ENCODE data around the gene STKLD1. TPM values are rescaled to one million over a fixed set of nuclear protein-coding genes. Genes with fewer than 3 reads are reported as not detected.
"Not testable (repeated sequence)": the region's sequence is repeated elsewhere in the genome, so short reads cannot be mapped to it uniquely, and the experiment has no call there.

The STKLD1 gene
- polyA plus RNA-seq = under 1 TPM in 2 of 3 donors, not detected in 1; 0.55 to 0.96 TPM

DNA sequence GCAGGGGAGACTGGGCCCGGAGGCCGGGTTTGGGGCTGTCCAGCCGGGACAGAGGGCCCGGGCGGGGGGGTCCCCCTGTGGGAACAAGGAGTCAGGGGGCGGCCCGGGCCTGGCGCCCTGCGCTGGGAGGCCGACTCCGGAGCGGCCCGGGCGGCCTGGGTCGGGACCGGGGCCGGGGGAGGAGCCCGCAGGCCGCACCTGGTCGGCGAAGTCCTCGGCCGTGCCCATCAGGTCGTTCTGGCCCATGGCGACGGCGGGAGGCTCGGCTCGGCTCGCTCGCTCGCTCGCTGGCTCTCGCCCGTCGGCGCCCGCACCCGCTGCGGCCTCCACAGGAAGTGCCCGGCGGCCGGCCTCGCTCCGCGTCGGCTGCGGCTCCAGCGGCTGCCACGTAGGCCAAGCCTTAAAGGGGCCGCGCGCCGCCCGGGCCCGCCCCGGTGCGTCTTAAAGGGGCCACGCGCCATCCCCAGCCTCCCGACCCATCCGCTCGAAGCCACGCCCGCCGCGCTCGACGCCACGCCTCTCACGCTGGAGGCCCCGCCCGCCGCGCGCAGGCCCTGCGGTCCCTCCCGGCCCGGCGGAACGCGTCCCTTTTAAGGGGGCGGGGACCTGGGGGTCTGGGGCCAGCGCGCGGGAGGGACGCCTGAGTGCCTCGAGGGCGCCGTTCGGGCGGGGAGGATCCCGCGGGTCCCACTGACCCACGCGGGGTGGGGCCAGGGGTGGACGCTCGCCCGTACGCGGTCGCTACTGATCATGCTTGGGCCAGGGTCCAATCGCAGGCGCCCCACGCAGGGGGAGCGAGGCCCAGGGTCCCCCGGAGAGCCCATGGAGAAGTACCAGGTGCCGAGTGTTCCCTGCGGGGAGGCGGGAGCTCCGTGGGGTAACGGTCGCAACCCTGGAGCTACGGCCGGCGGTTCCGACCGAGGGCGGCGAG is at the start of gene STKLD1, which contains the start of gene SURF4:
STKLD1 (plus strand) TSS at position 643 of the 931 bp plus-strand sequence; CDS start at position 751, 108 bp downstream.
SURF4 (minus strand) TSS at position 337 of the 931 bp plus-strand sequence; CDS start at position 246, 91 bp downstream.
- peaks cover 40 to 42% of the 10 kb centered on the region in 2 donors for H3K4me1 Mint-ChIP-seq
- H3K4me3 Mint-ChIP-seq = peak within 1 kb of the TSS; percentile 84 to 96 (median 95)
- no peaks in the 10 kb centered on the region for H3K9me3 Mint-ChIP-seq
- no peaks in the 10 kb centered on the region for H3K36me3 Mint-ChIP-seq
- peaks cover 0 to 16% (median 7%) of the 10 kb centered on the region in 3 donors for H3K27me3 Mint-ChIP-seq (ENCODE audit: low read depth in 3 of 3)
- peak within 1 kb of the TSS; percentile 88 to 99 (median 97) for H3K27ac Mint-ChIP-seq
- peak; percentile 96 for DNase-seq

DNA sequence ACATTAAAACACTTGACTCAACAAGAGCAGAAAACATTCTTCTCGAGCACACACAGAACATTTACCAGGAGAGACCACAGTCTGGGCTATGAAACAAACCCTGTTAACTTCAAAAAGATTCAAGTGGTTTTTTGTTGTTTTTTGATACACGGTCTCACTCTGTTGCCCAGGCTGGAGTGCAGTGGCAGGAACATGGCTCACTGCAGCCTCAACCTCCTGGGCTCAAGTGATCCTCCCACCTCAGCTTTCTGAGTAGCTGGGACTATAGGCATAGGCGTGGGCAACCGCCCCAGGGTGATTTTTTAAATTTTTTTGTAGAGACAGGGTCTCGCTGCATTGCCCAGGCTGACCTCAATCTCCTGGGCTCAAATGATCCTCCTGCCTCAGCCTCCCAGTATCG is 49.1 kb upstream of the STKLD1 start:
- peaks cover 6 to 10% (median 8%) of the 10 kb centered on the region in 3 donors for H3K36me3 Mint-ChIP-seq
- peaks cover 0 to 21% of the 10 kb centered on the region in 2 donors for H3K4me1 Mint-ChIP-seq
- H3K27me3 Mint-ChIP-seq (ENCODE audit: low read depth in 3 of 3); H3K4me3 Mint-ChIP-seq; DNase-seq; H3K27ac Mint-ChIP-seq; H3K9me3 Mint-ChIP-seq: not testable (repeated sequence)

GRCh38 chr9:133327834-133328484 is 48.2 kb upstream of the STKLD1 start:
- Mint-ChIP-seq H3K4me1 (peaks cover 0 to 21% of the 10 kb centered on the region in 2 donors), H3K4me3 (no peak overlapping the region), H3K27me3 (ENCODE audit: low read depth in 3 of 3) (peaks cover 0 to 2% (median 0%) of the 10 kb centered on the region in 3 donors), H3K36me3 (peaks cover 6 to 16% (median 8%) of the 10 kb centered on the region in 3 donors), H3K27ac (no peak overlapping the region), H3K9me3 (no peaks in the 10 kb centered on the region)
- DNase-seq = no peak

DNA sequence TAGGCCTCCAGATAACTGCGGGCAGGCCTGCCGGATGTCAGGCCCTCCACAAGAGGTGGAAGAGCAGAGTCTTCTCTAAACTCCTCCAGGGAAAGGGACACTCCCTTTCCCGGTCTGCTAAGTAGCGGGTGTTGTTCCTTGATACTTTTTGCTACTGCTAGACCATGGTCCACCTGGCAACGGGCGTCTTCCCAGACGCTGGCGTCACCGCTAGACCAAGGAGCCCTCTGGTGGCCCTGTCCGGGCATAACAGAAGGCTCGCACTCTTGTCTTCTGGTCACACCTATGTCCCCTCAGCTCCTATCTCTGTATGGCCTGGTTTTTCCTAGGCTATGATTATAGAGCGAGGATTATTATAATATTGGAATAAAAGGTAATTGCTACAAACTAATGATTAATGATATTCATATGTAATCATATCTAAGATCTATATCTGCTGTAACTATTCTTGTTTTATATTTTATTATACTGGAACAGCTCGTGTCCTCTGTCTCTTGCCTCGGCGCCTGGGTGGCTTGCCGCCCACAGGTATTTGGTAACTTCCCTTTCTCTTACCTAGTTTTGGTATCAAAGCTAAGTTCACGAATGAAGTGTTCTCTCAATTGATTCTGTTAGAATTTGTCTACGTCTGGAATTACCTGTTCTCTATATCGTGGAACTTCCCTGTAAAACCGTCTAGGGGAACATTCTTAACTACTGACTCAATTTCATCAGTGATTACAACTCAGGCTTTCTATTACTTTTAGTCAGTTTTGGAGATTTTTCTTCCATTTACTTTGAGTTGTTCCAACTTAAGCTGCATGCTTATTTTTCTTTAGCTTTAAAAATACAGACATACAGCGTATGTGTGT is 46.6 kb upstream of the STKLD1 start:
- peaks cover 6 to 29% of the 10 kb centered on the region in 2 donors for H3K4me1 Mint-ChIP-seq
- not testable (repeated sequence) for DNase-seq; H3K4me3 Mint-ChIP-seq; H3K9me3 Mint-ChIP-seq; H3K27me3 Mint-ChIP-seq (ENCODE audit: low read depth in 3 of 3)
- peaks cover 6 to 28% (median 8%) of the 10 kb centered on the region in 3 donors for H3K36me3 Mint-ChIP-seq
- peak overlapping the region in 2 of 6 donors; percentile 59 to 63 for H3K27ac Mint-ChIP-seq

DNA sequence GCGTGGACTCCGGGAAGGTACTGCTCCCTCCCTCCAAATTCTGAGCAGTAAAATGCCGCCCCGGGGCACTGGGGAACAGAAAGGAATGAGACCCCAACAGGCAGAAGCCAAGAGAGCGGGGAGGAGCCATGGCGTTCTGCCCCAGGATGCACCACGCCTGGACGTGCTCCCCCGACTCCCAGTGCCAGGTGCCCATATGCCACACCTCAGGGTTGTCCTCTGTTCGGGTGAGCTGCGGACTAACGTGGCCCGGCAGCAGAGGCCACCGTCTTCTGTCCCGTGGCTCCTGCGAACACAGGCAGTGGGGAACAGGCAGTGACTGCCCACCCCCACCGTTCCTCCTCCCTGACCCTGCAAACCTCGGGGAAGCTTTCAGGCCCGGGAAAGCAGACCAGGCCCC is 44.9 kb upstream of the STKLD1 start:
- Mint-ChIP-seq H3K4me1 (peaks cover 22 to 46% of the 10 kb centered on the region in 2 donors), H3K27ac (no peak overlapping the region), H3K36me3 (peaks cover 4 to 28% (median 6%) of the 10 kb centered on the region in 3 donors), H3K9me3 (no peaks in the 10 kb centered on the region), H3K4me3 (no peak overlapping the region), H3K27me3 (ENCODE audit: low read depth in 3 of 3) (peaks cover 0 to 7% (median 3%) of the 10 kb centered on the region in 3 donors)
- no peak for DNase-seq

GRCh38 chr9:133331641-133332380 is 44.4 kb upstream of the STKLD1 start:
- Mint-ChIP-seq H3K27me3 (ENCODE audit: low read depth in 3 of 3) (peaks cover 0 to 7% (median 3%) of the 10 kb centered on the region in 3 donors), H3K27ac (peak overlapping the region in 1 of 6 donors; percentile 71), H3K4me3 (no peak overlapping the region), H3K4me1 (peaks cover 27 to 50% of the 10 kb centered on the region in 2 donors), H3K9me3 (no peaks in the 10 kb centered on the region), H3K36me3 (peaks cover 4 to 28% (median 6%) of the 10 kb centered on the region in 3 donors)
- DNase-seq = no peak

GRCh38 chr9:133332381-133332730 is 43.8 kb upstream of the STKLD1 start:
- Mint-ChIP-seq H3K4me3 (no peak overlapping the region), H3K27me3 (ENCODE audit: low read depth in 3 of 3) (peaks cover 0 to 7% (median 3%) of the 10 kb centered on the region in 3 donors), H3K36me3 (peaks cover 4 to 28% (median 6%) of the 10 kb centered on the region in 3 donors), H3K9me3 (no peaks in the 10 kb centered on the region), H3K27ac (peak overlapping the region in 1 of 6 donors; percentile 71), H3K4me1 (peaks cover 31 to 50% of the 10 kb centered on the region in 2 donors)
- no peak for DNase-seq

GRCh38 chr9:133333011-133333410 is 43.2 kb upstream of the STKLD1 start:
- DNase-seq = no peak
- Mint-ChIP-seq H3K9me3 (no peaks in the 10 kb centered on the region), H3K4me3 (peak overlapping the region in 1 of 5 donors; percentile 15), H3K4me1 (peaks cover 35 to 50% of the 10 kb centered on the region in 2 donors), H3K27ac (no peak overlapping the region), H3K27me3 (ENCODE audit: low read depth in 3 of 3) (peaks cover 0 to 7% (median 3%) of the 10 kb centered on the region in 3 donors), H3K36me3 (peaks cover 4 to 28% (median 6%) of the 10 kb centered on the region in 3 donors)

- Mint-ChIP-seq H3K4me3 (peak overlapping the region in 1 of 5 donors; percentile 15), H3K27me3 (ENCODE audit: low read depth in 3 of 3) (peaks cover 0 to 7% (median 3%) of the 10 kb centered on the region in 3 donors), H3K4me1 (peaks cover 36 to 48% of the 10 kb centered on the region in 2 donors), H3K27ac (no peak overlapping the region), H3K9me3 (no peaks in the 10 kb centered on the region), H3K36me3 (peaks cover 4 to 28% (median 6%) of the 10 kb centered on the region in 3 donors)
- DNase-seq = no peak
These were observed 42.6 kb upstream of the STKLD1 start for GRCh38 chr9:133333566-133333965.

DNA sequence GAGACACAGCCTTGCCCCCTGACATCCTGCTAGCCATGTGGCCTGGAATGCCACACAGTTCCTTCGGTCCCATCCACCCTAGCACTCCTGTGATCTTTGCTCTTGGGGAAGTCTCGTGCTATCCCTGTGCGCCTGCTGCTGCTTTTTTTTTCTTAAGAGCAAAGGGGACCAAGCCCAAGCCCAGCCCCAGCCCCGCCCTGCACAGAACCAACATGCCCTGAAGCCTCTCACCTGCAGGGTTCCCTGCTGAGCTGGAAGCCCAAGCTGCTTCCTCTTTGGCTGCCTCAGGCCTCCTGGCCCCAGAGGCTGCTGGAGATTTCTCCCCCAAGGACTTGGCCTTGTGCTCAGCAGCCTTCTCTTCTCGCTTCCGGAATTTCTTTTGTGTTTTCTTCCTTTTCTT is 42.0 kb upstream of the STKLD1 start:
- peaks cover 40 to 48% of the 10 kb centered on the region in 2 donors for H3K4me1 Mint-ChIP-seq
- no peaks in the 10 kb centered on the region for H3K9me3 Mint-ChIP-seq
- H3K27me3 Mint-ChIP-seq (ENCODE audit: low read depth in 3 of 3) = peaks cover 0 to 7% (median 3%) of the 10 kb centered on the region in 3 donors
- peak overlapping the region in 2 of 6 donors; percentile 35 to 58 for H3K27ac Mint-ChIP-seq
- H3K36me3 Mint-ChIP-seq = peaks cover 7 to 32% (median 11%) of the 10 kb centered on the region in 3 donors
- DNase-seq = no peak
- H3K4me3 Mint-ChIP-seq = peak overlapping the region in 3 of 5 donors; percentile 32 to 97 (median 96)

- peaks cover 47 to 51% of the 10 kb centered on the region in 2 donors for H3K4me1 Mint-ChIP-seq
- H3K27me3 Mint-ChIP-seq (ENCODE audit: low read depth in 3 of 3); DNase-seq; H3K9me3 Mint-ChIP-seq: not testable (repeated sequence)
- H3K27ac Mint-ChIP-seq = peak overlapping the region; percentile 92 to 96 (median 94)
- peaks cover 11 to 33% (median 12%) of the 10 kb centered on the region in 3 donors for H3K36me3 Mint-ChIP-seq
- peak overlapping the region; percentile 96 to 97 (median 96) for H3K4me3 Mint-ChIP-seq
These were observed 41.3 kb upstream of the STKLD1 start for GRCh38 chr9:133334888-133335287.

Measured in immature natural killer cell (primary cell).